Urothelium cell line (cell line): ENCODE measurements around the gene ZDHHC14.

Source experiments
- DNase-seq: peaks from one replicate; pipeline ENCODE4 v3.0.0; 2011; ENCODE audit warnings: low spot score, mixed read lengths
- FAIRE-seq: peaks from 2 replicates; lab custom pipeline; 2011; peaks lifted over from hg19 to GRCh38; lab: Jason Lieb, UNC

Gene ZDHHC14

GRCh38 chr6:157607317-157608109 lies 226.5 kb downstream of the ZDHHC14 start:
- DNase-seq (no peak), FAIRE-seq (no peak)

GRCh38 chr6:157608221-157609075 lies 227.5 kb downstream of the ZDHHC14 start:
- FAIRE-seq (no peak), DNase-seq (no peak)

DNA sequence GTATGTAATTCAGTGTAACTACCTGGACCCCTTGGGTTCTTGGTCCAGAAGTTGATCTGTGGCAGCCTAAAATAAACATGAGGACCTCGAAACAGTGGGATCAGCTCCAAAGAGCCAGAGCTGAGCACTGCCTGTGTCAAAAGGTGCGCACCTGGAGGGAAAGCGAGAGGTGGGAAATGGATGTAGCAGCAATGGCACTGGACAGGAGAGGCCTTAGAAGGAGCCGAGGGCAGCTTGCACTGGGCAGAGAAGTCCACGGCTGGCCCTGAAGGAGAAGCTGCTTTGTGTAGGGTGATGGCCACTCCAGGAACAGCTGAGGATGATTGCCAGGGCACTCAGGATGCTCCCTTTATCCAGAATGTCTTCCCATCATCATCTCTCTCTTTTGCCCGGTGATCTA lies 228.1 kb downstream of the ZDHHC14 start:
- DNase-seq (no peak), FAIRE-seq (no peak)

DNA sequence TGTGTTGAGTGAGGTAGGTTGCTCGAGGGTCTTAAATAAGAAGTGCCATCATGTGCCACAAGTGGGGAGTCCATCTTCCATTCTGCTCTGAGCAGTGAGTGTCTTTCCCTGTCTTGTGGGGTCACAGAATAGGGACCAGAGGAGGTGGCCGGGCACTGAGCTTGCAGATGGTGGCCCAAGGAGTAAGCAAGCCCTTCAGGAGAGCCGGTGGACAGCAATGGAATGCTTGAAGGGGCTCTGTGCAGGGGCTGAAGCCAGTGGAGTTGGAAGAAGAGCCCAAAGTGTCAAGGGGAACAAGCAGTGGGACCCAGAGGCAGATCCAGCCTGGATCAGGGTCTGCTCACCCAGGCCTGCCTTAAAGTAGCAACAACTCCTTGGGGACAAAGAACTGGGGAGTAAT lies 228.6 kb downstream of the ZDHHC14 start:
- FAIRE-seq (no peak), DNase-seq (no peak)

DNA sequence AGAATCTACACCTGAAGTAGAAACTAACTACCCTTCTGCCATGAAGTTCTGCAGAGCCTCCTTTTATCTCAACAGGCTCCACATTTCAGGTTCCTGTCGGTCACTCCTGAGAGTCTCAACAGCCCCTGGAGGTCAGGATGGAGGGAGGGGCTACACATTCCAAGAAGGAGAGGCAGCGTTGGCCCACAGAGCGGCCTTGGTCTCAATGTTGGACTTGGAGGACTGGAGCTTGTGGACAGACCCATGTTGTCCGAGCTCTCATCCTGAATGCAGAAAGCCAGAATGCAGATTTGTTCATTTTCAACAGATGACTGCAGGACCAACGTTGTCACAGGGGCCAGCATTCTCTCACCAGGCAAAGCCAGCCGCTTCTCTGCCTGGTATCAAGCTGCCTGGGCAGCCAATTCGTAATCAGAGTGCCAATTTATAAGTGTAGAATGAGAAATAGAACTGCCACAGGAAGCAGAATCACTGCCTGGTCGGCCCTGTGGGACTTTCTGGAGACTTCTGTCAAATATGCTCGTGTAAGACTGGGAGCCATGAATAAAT lies 229.5 kb downstream of the ZDHHC14 start:
- no peak for DNase-seq
- no peak for FAIRE-seq

GRCh38 chr6:157611406-157611805 lies 230.4 kb downstream of the ZDHHC14 start:
- DNase-seq (no peak), FAIRE-seq (no peak)

- peak; percentile 75 for DNase-seq
These were observed 232.1 kb downstream of the ZDHHC14 start for GRCh38 chr6:157613011-157613522.

GRCh38 chr6:157614026-157614568 lies 233.1 kb downstream of the ZDHHC14 start:
- no peak for FAIRE-seq
- DNase-seq = no peak

More at GRCh38 chr6:157613011-157613522, 232.1 kb downstream of the ZDHHC14 start:
- no peak for FAIRE-seq

GRCh38 chr6:157615420-157615769 lies 234.4 kb downstream of the ZDHHC14 start:
- no peak for DNase-seq
- no peak for FAIRE-seq

GRCh38 chr6:157615951-157616350 lies 235.0 kb downstream of the ZDHHC14 start:
- DNase-seq (no peak), FAIRE-seq (no peak)

DNA sequence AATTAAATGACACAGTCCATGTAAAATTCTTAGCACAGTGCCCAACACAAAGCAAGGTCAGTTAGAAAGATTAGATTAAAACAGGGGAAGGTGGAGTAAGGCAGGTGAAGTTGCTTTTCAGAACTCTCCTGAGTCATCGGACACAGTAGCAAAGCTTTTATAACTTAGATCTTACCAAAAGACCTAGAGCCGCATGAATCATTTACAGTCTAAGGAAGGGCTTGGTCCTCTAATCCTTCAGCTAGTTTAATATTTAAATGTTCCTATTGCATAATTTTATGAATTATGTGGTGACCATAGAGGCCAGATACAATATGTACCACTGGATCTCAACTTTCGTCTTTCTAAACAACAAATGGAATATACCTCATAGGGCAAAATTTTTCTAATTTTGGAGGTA lies 240.0 kb downstream of the ZDHHC14 start:
- FAIRE-seq (no peak), DNase-seq (no peak)

DNA sequence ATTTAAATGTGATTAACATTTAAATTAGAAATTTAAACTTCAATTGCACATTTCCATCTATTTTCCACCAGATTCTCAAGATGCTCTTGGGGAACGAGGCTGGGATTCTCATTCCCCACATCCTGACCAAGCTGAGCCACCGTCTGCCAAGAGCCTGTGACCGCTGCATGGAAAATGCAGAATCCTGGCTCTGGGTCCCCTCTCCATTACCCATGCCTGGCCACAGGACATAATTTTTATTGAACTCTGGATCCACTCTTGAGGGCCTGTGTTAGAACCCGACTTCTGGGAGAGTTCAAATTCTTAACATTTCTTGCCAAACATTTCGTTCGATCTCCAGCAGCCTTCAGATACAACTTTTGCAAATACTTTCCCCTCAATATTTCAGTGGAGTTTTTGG lies 240.4 kb downstream of the ZDHHC14 start:
- no peak for FAIRE-seq
- no peak for DNase-seq

DNA sequence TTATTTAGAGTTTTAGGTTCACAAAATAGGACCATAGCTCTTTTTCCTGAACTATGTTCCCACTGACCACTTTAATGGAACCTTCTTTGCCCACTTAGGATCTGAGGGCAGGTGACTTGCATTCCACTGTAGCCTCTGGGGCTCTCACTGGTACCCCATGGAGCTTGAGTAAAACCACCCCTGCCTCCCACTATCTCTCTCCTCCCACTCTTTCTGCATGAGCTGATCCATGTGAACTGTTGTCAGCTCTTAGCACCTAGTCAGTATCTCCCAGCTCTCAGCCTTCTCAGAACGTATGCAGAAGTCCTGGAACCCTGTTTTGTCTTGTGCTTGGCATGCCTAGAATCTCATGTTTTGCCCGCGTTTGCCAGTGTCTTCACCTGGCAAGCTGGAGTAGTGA lies 241.4 kb downstream of the ZDHHC14 start:
- DNase-seq = no peak
- no peak for FAIRE-seq

GRCh38 chr6:157625111-157625510 lies 244.1 kb downstream of the ZDHHC14 start:
- DNase-seq = no peak
- FAIRE-seq = no peak

- DNase-seq (no peak), FAIRE-seq (no peak)
These were observed 244.8 kb downstream of the ZDHHC14 start for GRCh38 chr6:157625764-157626163.

- no peak for DNase-seq
- FAIRE-seq = no peak
These were observed 246.4 kb downstream of the ZDHHC14 start for GRCh38 chr6:157627195-157627966.

DNA sequence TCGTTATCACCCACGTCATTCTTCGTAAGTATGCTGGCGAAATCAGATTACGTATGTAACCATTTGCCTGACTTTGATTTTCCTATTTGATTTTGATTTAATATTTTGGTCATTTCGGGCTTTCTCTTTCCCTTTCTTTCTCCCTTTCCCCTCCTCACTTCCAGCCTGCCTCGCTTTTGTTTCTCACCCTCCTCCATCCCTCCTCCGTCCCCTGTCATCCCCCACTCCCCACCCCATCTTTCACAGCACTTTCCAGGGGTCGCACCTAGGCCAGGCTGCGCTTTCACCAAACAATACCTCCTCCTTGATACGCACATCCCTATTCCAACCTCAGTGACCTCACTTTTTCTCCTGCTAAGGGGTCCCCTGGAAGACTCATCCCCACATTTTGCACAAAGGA lies 247.5 kb downstream of the ZDHHC14 start:
- FAIRE-seq (no peak), DNase-seq (no peak)

GRCh38 chr6:157629220-157629619 lies 248.2 kb downstream of the ZDHHC14 start:
- DNase-seq = peak; percentile 52

DNA sequence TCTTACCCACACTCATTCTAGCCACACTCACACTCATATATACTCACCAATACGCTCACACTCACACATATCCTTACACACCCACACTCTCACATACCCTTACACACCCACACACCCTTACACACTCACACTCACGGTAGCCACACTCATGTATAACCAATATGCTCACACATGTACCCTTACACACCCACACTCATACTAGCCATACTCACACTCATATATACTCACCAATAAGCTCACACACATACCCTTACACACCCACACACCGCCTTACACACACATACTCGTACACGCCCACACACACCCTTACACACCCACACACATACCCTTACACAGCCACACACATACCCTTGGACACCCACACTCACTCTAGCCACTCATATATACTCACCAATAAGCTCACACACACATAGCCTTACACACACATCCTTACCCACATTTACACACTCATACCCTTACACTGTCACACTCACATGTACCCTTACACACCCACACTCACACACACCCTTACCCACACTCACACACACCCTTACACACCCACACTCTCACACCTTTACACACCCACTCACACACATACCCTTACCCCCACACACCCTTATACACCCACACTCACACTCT lies 249.6 kb downstream of the ZDHHC14 start:
- DNase-seq (no peak), FAIRE-seq (peak; percentile 98)

More at GRCh38 chr6:157629220-157629619, 248.2 kb downstream of the ZDHHC14 start:
- FAIRE-seq = peak; percentile 5

DNA sequence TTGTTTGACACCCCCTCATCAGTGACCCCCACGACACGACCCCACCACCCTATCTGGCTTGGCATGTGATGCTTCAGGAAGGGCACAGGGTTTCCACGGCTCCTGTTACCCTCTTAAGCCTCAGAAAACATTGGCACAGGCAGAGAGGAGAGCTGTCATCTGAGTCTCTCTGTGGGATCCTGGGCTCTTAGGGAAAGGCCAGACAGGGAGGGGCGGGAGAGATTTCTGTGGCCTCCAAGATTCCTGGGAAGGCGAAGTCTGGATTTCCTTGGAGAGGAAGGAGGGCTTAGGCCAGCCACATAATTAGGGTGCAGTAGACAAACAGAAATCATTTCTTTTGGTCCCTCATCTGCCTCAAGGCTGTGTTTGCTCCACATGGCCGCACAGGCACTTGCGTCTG lies 250.4 kb downstream of the ZDHHC14 start:
- no peak for FAIRE-seq
- DNase-seq = no peak
